Left ventricle myocardium inferior (tissue), 1 donor: Measurements from ENCODE around the gene MIEN1. TPM values are rescaled to one million over a fixed set of nuclear protein-coding genes. Genes with fewer than 3 reads are reported as not detected.
"Not testable (repeated sequence)": the region's sequence is repeated elsewhere in the genome, so short reads cannot be mapped to it uniquely, and the experiment has no call there.

ENCODE experiments used
- DNase-seq: peaks from one replicate; pipeline ENCODE4 v3.0.0-alpha.2; 2020
- H3K27ac ChIP-seq: fragments of 200-600 bp; replicated peaks from 2 replicates; pipeline ENCODE4 v1.8.0; 2021
- H3K27me3 ChIP-seq: fragments of 200-600 bp; 2 replicates; pipeline ENCODE4 v1.8.0; 2021; ENCODE audit warnings: low read depth
- H3K36me3 ChIP-seq: fragments of 200-600 bp; 2 replicates; pipeline ENCODE4 v1.8.0; 2021
- H3K4me1 ChIP-seq: fragments of 200-600 bp; 2 replicates; pipeline ENCODE4 v1.8.0; 2021
- H3K4me3 ChIP-seq: fragments of 200-600 bp; 2 replicates; pipeline ENCODE4 v1.8.0; 2021; ENCODE audit warnings: mild to moderate bottlenecking, moderate library complexity
- H3K9me3 ChIP-seq: fragments of 200-600 bp; replicated peaks from 2 replicates; pipeline ENCODE4 v1.8.0; 2021
- CTCF ChIP-seq: fragments of 200-600 bp; IDR thresholded peaks from 2 replicates; pipeline ENCODE4 v1.8.0; 2021; ENCODE audit warnings: antibody characterized with exemption, mild to moderate bottlenecking, borderline replicate concordance
- intact Hi-C: fragments of 100-400 bp; cut with micrococcal nuclease; formaldehyde crosslinking; loops from one replicate; pipeline ENCODE4 v1.11.0; 2022
- total RNA-seq: library from RNA; stranded (reverse); fragmentation: NEBNext Ultra II Directional; extraction: Animal tissue kit (Norgen Biotek cat#: 25700); gene quantifications from one replicate; pipeline ENCODE4 v1.2.1, GENCODE V29; 2021
- donor health status: DM: no; HTN: yes; CAD: no; lungs with severe emphysema.

The MIEN1 gene
- total RNA-seq, 1 donor from 2014 or later: 57.1 TPM

GRCh38 chr17:39727556-39727955 is 2.8 kb downstream of the MIEN1 start:
- Histone ChIP-seq H3K27me3 (no peaks in the 10 kb centered on the region), H3K36me3 (peaks cover 61% of the 10 kb centered on the region), H3K27ac (no peak overlapping the region), H3K4me3 (no peak overlapping the region), H3K9me3 (no peaks in the 10 kb centered on the region), H3K4me1 (peaks cover 19% of the 10 kb centered on the region)
- DNase-seq: no peak
- TF ChIP-seq CTCF: no peak
- intact Hi-C loops: no loop called here

GRCh38 chr17:39726617-39727016 is 3.7 kb downstream of the MIEN1 start:
- no peak overlapping the region for H3K27ac ChIP-seq
- intact Hi-C loops: no loop called here
- peaks cover 19% of the 10 kb centered on the region for H3K4me1 ChIP-seq
- H3K27me3 ChIP-seq: no peaks in the 10 kb centered on the region
- peaks cover 61% of the 10 kb centered on the region for H3K36me3 ChIP-seq
- H3K4me3 ChIP-seq: no peak overlapping the region
- H3K9me3 ChIP-seq: no peaks in the 10 kb centered on the region
- DNase-seq: no peak
- TF ChIP-seq CTCF: no peak

DNA sequence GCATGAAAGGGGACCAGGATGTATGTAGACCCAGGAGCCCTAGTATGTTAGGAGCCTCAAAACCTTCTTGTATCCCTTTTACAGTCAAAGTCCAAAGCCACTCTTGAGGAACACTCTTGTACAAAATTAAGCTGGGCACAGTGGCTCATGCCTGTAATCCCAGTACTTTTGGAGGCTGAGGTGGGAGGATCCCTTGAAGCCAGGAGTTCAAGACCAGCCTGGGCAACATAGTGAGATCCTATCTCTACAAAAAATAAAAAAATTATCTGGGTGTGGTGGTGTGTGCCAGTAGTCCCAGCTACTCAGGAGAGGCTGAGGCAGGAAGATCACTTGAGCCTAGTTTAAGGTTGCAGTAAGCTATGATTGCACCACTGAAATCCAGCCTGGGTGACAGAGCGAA is 4.4 kb downstream of the MIEN1 start:
- Histone ChIP-seq H3K4me1 (peaks cover 19% of the 10 kb centered on the region), H3K36me3 (peaks cover 61% of the 10 kb centered on the region)
- H3K27me3 ChIP-seq, DNase-seq, H3K4me3 ChIP-seq, H3K9me3 ChIP-seq, intact Hi-C loops, H3K27ac ChIP-seq: not testable (repeated sequence)

- H3K27me3 ChIP-seq: no peaks in the 10 kb centered on the region
- DNase-seq: no peak
- no peak overlapping the region for H3K27ac ChIP-seq
- peaks cover 8% of the 10 kb centered on the region for H3K4me1 ChIP-seq
- no peak overlapping the region for H3K4me3 ChIP-seq
- no peak for TF ChIP-seq CTCF
- H3K36me3 ChIP-seq: peaks cover 70% of the 10 kb centered on the region
- H3K9me3 ChIP-seq: no peaks in the 10 kb centered on the region
- intact Hi-C loops: no loop called here
These were observed 5.6 kb downstream of the MIEN1 start for GRCh38 chr17:39724731-39725130.

GRCh38 chr17:39722965-39723848 is 7.1 kb downstream of the MIEN1 start:
- intact Hi-C loops: no loop called here
- no peak for DNase-seq
- Histone ChIP-seq H3K27ac (no peak overlapping the region), H3K9me3 (no peaks in the 10 kb centered on the region), H3K4me3 (no peak overlapping the region), H3K36me3 (peaks cover 72% of the 10 kb centered on the region), H3K27me3 (no peaks in the 10 kb centered on the region), H3K4me1 (no peaks in the 10 kb centered on the region)
- TF ChIP-seq CTCF: no peak

DNA sequence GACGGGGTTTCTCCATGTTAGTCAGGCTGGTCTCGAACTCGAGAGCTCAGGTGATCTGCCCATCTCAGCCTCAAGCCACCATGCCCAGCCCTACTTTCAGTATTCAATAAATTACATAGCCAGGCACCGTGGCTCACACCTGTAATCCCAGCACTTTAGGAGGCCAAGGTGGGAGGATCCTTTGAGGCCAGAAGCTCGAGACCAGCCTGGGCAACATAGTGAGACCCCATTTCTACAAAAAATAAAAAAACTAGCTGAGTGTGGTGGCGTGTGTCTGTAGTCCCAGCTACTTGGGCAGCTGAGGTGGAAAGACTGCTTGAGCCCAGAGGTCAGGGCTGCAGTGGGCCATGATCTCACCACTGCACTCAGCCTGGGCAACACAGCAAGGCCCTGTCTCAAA is 8.2 kb downstream of the MIEN1 start:
- intact Hi-C loops: no loop called here
- Histone ChIP-seq H3K4me3 (no peak overlapping the region), H3K27me3 (no peaks in the 10 kb centered on the region), H3K4me1 (peaks cover 3% of the 10 kb centered on the region), H3K36me3 (peaks cover 65% of the 10 kb centered on the region), H3K9me3 (no peaks in the 10 kb centered on the region), H3K27ac (no peak overlapping the region)
- no peak for DNase-seq
- TF ChIP-seq CTCF: no peak
